Fibroblast of the conjunctiva (primary cell): ENCODE data around the gene MRPS31.
"Not testable (repeated sequence)": the region's sequence is repeated elsewhere in the genome, so short reads cannot be mapped to it uniquely, and the experiment has no call there.

ENCODE experiments used
- DNase-seq: peaks from one replicate; pipeline ENCODE4 v3.0.0-alpha.2; 2010; ENCODE audit warnings: low read depth

MRPS31 gene

DNA sequence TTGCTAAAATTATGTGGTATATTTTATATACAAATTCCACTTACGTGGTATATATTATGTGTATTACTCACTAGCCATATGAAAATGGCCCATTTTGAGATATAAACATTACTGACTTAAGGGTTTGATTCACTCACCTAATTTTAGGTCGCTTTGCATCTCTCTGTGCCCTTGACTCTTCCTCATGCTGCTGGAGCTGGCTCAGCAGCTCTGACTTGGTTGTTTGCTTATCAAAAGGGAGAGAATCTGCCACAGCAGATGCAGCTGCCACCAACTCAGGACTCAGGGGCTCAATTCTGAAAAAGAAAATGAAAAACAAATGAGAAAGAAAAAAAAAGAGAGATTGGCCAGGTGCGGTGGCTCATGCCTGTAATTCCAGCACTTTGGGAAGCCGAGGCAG is 12.2 kb downstream of the MRPS31 start:
- DNase-seq = no peak

DNA sequence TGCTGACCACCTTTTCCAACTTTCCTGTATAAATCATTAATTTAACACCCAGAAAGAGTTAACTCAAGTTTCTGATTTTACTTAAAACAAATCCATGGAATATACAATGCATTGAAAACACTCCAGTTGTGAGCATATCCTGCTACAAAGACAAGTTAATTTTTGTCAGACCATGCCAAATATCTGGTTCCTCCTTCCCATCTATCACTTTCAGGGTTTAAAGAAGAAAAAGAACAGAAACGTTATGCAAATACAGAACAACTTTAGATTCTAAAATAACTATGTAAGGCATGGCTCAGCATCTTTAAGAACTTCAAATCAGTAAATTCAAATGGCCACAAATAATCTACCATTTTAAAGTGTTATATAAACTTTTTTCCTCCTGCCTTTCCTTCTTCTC is 14.9 kb downstream of the MRPS31 start:
- no peak for DNase-seq

DNA sequence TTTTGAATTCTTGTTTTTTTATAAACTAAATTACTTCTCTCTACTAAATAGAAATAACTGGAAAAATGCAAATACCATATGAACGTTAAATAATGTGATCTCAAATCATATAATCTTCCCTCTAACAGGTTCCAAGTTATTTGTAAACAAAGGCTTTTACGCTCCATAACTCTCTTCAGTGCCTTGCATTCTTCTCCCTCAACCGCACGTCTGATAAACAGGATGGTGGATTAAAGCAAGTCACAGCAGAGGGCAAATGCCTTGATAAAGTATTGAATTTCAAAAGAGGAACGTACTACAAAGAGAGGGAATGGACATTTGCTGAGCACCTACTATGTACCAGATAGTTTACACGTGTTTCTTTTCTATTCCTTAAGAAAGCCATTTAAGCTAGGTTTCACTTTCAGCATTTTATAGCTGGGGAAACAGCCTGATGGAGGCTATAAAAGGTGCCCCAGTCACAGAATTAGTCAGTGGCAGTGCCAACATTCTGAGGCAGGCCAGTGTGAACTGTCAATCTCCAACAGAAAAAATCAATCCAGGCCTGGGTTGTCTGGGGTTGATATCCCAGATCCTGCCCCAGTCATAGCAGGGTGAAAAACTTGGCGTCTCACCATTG is 15.8 kb downstream of the MRPS31 start:
- DNase-seq = no peak

DNA sequence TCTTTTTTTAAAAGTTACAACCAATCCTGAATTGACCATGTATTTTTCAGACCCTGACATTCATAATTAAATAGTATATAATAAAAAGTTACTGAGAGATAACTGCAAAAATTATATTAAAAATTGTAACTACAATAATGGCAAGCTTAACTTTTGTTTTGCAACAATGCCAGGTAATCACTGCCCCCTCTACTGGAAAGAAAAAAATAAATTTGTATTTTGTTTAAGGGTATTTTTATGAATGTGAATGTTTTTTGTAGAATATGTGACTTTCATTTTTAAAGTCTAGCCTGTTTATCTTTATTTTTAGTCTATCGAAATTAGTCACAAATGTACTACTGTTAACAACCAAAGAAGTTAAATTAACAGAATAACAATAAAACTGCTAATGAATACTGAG is 21.7 kb downstream of the MRPS31 start:
- DNase-seq = no peak

- DNase-seq = not testable (repeated sequence)
These were observed 35.8 kb downstream of the MRPS31 start for GRCh38 chr13:40735232-40735548.

- not testable (repeated sequence) for DNase-seq
These were observed 36.3 kb downstream of the MRPS31 start for GRCh38 chr13:40734536-40735231.

GRCh38 chr13:40732658-40733057 is 38.3 kb downstream of the MRPS31 start:
- DNase-seq = no peak

DNA sequence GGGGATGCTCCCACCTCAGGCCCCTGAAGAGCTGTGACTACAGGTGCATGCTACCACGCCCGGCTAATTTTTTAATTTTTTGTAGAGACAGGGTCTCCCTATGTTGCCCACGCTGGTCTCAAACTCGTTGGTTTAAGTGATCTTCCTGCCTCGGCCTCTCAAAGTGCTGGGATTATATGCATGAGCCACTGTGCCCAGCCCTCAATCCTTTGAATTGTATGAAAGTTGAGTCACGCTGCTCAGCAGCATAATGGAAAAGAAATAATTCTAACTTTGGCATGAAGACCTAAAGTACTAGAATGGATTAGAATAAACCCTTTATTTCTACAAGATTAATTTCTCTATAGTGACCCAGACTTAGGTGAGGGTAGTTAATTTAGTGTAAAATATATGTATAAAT is 42.4 kb downstream of the MRPS31 start:
- no peak for DNase-seq

DNA sequence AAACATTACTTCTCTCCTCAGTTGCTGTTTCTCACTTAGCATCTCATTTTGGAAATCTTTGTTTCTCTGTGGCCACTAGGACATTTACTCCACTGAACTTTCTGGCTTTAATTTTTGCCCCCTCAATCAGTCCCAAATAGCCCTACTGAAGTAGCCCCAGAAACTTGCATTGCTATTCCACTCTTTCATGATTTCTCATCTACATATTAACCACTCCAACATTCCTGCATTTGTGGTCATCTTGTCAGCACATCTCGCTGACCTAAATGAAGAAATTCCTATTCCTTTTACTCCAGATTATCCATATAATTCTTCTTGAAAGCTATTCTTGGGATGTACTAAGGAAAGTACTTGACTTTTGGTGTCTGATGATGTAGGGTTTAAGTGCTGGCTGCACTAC is 56.6 kb downstream of the MRPS31 start:
- DNase-seq = not testable (repeated sequence)

DNA sequence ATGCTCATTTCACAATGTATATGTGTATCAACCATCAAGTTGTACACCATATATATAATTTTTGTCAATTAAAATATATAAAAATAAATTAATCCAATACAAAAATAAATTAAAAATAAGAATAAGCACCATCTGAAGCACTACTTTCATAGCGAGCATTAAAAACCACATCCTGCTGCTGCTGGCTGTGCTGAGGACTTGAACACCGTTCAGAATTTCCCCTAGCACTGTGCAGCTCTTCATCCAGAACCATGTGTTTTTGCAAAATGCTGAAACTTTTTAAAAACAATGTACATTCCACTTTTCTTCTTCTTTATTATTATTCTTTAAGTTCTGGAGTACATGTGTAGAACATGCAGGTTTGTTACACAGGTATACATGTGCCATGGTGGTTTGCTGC is 64.6 kb downstream of the MRPS31 start:
- DNase-seq = no peak

GRCh38 chr13:40697711-40698110 is 73.3 kb downstream of the MRPS31 start:
- DNase-seq = no peak

DNA sequence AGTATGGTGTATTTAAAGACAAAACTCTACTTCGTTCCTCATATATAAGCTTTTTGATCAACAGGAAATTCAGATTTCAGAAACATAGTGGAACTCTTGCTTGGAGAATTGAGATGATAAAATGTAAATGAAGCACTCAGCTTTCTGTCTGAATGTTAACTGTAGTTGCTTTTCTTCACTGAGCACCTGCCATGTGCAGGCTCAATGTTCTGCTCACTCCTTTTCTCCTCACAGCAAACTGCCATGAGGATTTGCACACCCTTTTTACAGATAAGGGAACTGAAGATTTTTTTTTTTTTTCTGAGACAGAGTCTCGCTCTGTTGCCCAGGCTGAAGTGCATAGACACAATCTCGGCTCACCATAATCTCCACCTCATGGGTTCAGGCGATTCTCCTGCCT is 76.6 kb downstream of the MRPS31 start:
- DNase-seq = no peak

DNA sequence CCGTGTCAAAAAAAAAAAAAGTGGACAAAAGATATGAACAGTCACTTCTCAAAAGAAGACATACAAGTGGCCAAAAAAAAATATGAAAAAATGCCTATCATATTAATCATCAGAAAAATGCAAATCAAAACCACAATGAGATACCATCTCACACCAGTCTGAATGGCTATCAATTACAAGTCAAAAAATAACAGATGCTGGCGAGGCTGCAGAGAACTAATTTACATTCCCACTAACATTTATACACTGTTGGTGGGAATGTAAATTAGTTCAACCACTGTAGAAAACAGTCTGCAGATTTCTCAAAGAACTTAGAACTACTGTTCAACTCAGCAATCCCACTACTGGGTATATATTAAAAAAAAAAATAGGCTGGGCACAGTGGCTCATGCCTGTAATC is 78.0 kb downstream of the MRPS31 start:
- DNase-seq = no peak

DNA sequence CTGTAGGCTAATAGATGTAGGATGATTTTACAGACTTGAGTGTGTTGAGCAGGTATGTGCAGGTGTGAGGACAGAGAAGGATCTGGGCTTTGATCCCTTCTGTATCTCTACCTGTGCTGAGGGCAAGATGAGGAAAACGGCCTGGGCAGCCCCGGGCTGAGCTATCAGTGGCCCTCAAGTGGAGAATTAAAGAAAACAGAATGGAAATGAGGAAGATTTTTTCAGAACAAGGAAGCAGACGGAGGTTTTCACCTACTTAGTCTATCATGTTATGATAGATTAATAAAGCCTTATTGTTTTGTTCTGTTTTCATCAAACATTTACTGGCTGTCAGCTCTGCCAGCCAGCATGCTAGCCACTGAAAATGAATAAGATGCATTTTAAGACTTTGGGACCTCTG is 82.2 kb downstream of the MRPS31 start:
- DNase-seq = no peak

DNA sequence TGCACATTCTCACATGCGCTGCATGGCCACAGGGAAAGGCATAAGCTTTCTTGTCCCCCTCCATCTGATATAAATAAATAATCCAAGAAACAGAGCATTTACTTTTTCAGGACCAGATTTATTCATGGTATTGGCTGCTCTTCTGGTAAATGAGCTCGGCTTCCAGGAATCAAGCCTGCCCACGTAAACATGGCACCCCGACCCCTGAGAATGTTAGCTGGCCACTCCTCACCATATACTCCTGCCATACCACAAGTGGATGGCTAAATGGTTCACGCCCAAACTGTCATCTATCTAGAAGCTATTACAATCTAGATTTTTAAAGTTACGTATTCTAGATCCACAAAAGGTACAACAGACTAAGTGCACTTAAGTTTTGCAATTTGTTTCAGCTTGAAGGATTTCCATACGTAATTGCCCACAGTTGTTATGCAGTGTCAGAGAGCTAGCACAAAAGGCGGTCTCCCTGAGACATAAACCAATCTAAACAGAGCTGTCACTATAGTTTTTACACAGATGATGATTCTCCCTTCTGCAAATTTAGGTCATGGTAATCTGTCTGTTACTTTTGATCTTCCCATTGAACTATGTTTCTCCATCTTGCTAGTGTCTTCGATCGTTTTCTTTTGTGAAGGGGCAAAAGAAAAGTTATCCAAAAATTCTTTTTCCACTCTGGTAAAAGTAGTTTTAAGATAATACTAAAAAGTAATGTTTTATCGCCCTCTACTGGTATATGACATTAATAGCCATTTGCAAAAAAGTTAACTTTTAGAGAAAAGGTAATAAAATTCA is 88.3 kb downstream of the MRPS31 start:
- DNase-seq = no peak

GRCh38 chr13:40681341-40682146 is 89.4 kb downstream of the MRPS31 start:
- DNase-seq = no peak

DNA sequence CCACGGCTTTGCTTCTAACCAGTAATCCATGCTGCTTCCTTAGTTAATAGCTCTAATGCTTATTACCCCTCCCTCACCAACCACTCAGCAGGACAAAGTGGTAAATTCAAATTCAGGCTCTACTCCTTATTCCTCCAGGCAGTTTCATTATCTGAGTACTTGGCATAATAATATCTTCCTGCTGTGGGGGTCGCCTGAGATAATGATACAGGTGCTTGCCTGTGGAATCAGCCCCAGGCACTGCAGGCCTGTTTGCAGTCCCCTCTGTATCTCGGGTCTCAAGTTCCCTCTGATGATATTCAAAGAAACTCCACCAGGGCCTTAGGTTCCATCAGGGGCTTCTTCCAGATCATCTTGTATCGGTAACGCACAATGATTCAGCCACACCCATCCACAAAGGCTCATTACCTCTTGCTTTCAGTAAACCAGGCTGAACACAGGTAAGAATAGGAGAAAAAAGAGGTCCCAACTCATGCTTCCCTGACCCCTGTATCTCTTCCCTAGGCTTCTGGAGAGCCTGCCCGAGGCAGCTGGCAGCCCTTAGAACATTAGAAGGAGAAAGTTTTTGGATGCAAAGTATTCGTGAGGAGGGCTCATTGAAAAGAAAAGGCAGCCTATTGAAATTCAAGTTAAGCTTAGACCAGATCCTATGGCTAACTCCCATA is 90.2 kb downstream of the MRPS31 start:
- no peak for DNase-seq

DNA sequence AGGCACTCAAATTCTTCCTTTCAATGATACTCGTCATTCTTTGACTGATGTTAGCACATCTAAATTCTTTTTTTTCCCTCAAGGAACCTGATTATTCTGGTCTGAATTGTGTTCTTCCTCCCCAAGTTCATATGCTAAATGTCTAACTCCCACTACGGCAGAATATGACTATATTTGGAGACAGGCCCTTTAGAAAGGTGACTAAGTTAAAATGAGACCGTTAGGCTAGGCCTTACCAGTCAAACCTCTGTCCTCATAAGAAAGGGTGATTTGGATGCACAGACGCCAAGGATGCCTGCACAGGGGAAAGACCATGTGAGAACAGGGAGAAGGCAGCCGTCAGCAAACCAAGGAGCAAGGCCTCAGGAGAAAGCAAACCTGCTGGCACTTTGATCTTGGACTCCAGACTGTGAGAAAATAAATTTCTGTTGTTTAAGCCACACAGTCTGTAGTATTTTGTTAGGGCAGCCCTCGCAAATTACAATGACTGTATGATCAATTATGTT is 91.5 kb downstream of the MRPS31 start:
- no peak for DNase-seq
